ENCODE measurements around the gene CDK6. TPM values are rescaled to one million over a fixed set of nuclear protein-coding genes. Genes with fewer than 3 reads are reported as not detected.

The CDK6 gene
- total and polyA plus RNA-seq, 2 of the 8 experiments (the other 6 are each of a cell fraction or from before 2014, with no cell fraction given): 5.9 to 18.9 TPM

DNA sequence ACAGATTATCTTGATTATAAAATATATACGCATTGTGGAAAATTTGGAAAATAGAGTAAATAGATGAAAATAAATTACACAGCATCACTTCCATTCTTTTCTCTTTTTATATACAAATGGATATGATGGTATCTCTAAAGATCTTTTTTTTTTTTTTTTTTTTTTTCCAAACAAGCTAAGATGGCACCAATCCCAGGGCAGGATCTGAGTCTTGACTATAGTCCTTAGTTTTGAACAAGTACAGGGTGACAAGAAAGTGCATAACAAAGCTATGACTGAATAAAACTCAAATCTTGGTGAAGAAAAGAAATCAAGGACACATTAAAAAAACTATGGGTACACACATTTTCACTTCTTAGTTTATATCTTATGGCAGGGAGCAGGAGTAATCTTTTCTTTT, 203.6 kb downstream of the CDK6 start (continued):
- TF ChIP-seq, protein P1, sequence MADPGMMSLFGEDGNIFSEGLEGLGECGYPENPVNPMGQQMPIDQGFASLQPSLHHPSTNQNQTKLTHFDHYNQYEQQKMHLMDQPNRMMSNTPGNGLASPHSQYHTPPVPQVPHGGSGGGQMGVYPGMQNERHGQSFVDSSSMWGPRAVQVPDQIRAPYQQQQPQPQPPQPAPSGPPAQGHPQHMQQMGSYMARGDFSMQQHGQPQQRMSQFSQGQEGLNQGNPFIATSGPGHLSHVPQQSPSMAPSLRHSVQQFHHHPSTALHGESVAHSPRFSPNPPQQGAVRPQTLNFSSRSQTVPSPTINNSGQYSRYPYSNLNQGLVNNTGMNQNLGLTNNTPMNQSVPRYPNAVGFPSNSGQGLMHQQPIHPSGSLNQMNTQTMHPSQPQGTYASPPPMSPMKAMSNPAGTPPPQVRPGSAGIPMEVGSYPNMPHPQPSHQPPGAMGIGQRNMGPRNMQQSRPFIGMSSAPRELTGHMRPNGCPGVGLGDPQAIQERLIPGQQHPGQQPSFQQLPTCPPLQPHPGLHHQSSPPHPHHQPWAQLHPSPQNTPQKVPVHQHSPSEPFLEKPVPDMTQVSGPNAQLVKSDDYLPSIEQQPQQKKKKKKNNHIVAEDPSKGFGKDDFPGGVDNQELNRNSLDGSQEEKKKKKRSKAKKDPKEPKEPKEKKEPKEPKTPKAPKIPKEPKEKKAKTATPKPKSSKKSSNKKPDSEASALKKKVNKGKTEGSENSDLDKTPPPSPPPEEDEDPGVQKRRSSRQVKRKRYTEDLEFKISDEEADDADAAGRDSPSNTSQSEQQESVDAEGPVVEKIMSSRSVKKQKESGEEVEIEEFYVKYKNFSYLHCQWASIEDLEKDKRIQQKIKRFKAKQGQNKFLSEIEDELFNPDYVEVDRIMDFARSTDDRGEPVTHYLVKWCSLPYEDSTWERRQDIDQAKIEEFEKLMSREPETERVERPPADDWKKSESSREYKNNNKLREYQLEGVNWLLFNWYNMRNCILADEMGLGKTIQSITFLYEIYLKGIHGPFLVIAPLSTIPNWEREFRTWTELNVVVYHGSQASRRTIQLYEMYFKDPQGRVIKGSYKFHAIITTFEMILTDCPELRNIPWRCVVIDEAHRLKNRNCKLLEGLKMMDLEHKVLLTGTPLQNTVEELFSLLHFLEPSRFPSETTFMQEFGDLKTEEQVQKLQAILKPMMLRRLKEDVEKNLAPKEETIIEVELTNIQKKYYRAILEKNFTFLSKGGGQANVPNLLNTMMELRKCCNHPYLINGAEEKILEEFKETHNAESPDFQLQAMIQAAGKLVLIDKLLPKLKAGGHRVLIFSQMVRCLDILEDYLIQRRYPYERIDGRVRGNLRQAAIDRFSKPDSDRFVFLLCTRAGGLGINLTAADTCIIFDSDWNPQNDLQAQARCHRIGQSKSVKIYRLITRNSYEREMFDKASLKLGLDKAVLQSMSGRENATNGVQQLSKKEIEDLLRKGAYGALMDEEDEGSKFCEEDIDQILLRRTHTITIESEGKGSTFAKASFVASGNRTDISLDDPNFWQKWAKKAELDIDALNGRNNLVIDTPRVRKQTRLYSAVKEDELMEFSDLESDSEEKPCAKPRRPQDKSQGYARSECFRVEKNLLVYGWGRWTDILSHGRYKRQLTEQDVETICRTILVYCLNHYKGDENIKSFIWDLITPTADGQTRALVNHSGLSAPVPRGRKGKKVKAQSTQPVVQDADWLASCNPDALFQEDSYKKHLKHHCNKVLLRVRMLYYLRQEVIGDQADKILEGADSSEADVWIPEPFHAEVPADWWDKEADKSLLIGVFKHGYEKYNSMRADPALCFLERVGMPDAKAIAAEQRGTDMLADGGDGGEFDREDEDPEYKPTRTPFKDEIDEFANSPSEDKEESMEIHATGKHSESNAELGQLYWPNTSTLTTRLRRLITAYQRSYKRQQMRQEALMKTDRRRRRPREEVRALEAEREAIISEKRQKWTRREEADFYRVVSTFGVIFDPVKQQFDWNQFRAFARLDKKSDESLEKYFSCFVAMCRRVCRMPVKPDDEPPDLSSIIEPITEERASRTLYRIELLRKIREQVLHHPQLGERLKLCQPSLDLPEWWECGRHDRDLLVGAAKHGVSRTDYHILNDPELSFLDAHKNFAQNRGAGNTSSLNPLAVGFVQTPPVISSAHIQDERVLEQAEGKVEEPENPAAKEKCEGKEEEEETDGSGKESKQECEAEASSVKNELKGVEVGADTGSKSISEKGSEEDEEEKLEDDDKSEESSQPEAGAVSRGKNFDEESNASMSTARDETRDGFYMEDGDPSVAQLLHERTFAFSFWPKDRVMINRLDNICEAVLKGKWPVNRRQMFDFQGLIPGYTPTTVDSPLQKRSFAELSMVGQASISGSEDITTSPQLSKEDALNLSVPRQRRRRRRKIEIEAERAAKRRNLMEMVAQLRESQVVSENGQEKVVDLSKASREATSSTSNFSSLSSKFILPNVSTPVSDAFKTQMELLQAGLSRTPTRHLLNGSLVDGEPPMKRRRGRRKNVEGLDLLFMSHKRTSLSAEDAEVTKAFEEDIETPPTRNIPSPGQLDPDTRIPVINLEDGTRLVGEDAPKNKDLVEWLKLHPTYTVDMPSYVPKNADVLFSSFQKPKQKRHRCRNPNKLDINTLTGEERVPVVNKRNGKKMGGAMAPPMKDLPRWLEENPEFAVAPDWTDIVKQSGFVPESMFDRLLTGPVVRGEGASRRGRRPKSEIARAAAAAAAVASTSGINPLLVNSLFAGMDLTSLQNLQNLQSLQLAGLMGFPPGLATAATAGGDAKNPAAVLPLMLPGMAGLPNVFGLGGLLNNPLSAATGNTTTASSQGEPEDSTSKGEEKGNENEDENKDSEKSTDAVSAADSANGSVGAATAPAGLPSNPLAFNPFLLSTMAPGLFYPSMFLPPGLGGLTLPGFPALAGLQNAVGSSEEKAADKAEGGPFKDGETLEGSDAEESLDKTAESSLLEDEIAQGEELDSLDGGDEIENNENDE (IDR thresholded peaks at IDR 0.05; ENCODE audit: insufficient replicate concordance, low read length): no peak
- TF ChIP-seq GTF2F1 (IDR thresholded peaks at IDR 0.05; ENCODE audit: borderline replicate concordance, low read depth, low read length) (no peak), TCF12 (IDR thresholded peaks at IDR 0.05; ENCODE audit: low read depth, low read length) (no peak), CHD2 (IDR thresholded peaks at IDR 0.05; ENCODE audit: low read length) (no peak)

Measured in H1 (cell line).